Left renal cortex interstitium (tissue), 4 donors: ENCODE data around the gene NRN1. TPM values are rescaled to one million over a fixed set of nuclear protein-coding genes. Genes with fewer than 3 reads are reported as not detected.
"Not testable (repeated sequence)": the region's sequence is repeated elsewhere in the genome, so short reads cannot be mapped to it uniquely, and the experiment has no call there.

Experiments
- DNase-seq, 4 donors: peaks; one replicate each; pipeline ENCODE4 v3.0.0-alpha.2; 2013; ENCODE audit warnings: low read depth in 4 of 4, low spot score in 2 of 4, missing footprints in 1 of 4
- polyA plus RNA-seq, 4 donors: library from polyadenylated mRNA; unstranded; fragments of 120-200 nt; gene quantifications; one replicate each; pipeline ENCODE4 v1.2.1, GENCODE V29; 2013; ENCODE audit not compliant: insufficient read length in 4 of 4

Gene NRN1
- polyA plus RNA-seq, 4 donors = 3.5 to 9.9 (median 6.3) TPM

DNA sequence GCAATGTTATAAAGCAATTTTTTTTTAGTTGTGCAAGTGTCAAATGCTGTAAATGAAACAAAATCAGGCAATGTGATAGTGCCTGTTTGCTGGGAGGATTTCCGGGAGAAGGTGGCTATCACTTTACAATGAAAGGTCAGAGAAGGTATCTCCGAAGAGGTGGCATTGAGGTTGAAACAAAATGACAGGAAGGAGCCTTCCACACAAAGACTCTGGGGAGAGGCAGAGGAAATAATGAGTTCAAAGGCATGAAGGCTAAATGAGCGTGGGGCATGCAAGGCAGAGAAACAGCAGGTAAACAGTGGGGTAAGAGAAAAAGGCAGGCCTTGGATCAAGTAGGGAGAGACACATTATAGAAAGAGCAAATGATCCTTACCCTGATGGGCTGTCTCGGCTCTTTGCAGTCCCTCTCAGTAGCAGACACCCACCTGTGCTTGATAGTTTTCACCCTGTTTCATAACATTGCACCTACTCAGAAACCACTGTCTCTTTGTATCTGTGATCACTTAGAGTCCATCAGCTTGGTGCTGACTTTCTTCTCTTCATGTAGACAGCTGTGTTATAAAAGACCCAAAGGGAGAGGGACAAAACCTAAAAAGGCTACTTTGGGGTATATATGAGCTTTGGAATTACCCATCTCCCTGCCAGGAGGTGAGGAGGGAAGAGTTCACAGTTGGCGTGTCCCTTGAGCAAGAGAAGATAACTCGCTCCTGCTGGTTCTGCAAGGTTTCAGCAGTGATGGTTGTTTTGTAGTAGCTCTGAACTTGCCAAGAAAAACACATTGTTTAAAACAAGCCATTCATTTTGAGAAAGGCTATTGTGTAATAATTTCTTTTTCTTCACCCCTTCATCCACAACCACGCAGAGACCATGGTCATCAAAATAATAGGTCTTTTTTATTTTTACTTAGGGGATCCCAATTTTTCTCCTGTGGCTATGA, 22.3 kb downstream of the NRN1 start:
- DNase-seq = no peak

DNA sequence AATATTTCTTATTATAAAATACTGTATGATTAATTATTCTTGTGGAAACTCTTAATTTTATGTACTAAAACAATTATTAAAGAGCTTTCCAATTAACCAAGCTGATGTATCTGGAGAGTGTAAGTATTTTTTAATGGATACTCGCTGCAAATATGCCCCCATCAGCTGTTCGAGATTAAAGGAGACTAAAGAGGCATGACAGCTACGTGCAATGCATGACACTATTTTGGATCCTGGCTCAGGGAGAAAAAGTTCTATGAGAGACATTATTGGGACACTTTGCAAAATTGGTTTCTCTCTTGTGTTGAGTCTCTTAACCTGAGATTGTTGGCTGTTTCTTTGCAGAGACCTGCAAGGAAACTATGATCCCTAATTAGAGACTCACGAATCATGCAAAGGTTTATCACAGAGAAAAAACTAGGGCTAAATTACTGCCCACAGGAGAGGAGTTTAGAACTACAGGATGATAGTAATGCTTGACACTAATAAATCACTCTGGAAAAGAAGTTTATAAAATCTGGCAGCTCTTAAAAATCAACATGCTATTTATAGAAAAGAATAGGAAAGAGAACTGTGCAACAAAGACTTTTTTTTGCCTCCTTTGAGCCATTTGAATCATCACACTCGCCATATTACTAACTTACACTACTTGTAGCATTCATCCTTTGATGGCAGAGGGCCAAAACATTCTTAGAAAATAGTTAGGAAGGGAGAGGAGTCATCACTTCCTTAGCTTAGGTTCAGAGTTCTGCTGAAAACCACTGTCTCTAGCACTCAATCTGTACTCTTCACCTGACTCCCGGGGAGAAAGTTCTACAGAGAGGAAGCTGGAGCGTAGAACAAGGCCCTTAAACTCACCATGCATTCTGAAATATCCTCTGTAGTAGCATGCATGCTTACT, 25.3 kb downstream of the NRN1 start:
- no peak for DNase-seq

DNA sequence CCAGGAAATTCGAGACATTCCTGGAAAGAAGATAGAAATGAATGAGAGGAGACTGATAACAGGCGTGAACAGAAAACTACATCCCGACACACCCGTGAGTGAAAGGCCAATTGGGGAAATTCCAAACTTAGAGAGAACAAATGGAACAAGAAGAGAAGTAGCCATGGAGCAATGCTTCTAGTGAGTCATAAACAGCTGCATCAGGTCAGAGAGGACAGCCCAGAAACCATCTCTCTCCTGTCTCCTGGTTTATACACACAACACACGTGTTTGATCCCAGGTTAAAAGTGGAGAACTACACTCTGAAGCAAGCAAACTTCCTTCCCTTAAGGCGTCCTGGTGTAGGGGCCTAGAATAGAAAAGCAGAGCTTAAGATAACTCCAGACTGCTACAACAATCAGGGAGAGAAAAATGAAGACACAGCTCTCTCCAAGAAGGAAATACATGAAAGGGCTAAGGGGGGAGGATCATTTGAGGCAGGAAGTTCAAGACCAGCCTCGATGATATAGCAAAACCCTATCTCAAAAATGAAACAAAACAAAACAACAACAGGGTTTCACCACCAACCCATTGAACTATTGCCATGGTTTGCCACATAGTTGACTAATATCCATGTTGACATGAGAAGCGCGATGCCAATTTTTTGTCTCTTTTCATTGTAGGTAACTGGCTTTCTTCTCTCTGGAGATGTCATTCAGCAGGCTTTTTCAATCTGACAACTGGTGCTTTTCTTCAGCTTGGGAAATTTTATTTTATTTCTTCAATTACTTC, 26.9 kb downstream of the NRN1 start:
- DNase-seq = no peak

DNA sequence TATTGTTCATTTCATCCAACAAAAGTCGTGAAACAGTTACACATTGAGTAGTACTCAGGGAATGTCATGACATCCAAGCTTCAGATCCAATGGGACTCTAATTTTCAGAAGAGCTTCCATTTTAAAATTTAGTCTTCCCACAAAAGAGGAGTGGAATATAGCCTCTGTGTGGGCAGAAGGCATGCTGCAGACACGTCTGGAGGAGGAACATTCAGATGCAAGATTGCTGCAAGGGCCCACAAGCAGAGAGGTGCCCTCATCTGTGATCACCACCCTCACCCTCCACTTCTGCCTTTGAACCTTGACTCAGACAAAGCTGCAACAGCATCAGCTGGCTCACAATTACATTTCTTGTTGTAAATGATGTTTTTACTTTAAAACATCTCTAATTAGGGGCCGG, 29.9 kb downstream of the NRN1 start:
- no peak for DNase-seq

DNA sequence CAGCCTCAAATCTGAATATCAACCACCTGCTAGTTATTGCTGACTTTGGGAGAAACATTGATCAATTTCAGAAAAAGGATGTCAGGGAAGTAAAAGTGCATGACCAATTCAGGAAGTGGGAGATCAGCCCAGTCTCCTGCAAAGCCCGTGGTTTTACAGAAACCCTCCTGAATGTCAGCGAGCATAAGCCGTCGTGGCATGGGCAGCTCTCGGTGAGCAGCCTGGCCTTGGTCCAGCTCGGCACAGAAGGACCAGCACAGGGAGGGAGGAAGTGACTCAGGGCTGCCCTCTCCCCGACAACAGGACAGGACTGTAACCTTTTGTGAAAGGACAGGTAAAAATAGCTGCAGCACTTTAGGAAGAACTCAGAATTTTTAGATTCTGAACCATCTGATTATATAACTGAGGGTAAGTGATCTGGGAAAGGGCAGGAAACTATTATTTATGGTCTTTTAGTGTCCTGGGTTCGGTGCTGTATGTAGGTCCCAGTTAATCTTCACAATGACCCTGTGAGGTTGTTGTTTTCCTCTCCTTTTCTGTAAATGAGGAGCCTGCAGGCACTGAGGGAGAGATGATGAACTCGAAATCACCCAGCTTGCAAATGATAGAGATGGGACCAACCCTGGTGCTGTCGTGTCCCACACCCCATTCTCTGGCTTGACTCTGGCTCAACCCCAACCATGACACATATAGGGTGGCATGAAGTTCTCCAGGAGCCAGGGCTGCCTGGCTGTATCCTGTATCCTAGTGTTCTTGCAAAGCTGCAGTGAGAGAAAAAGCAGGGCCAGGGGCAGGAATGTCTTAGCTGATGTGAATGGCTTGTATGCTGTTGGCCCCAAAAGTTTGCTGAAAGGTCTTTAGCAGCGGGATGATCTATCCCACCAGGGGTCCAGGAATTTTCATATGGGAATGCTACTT, 37.6 kb downstream of the NRN1 start:
- DNase-seq = no peak

DNA sequence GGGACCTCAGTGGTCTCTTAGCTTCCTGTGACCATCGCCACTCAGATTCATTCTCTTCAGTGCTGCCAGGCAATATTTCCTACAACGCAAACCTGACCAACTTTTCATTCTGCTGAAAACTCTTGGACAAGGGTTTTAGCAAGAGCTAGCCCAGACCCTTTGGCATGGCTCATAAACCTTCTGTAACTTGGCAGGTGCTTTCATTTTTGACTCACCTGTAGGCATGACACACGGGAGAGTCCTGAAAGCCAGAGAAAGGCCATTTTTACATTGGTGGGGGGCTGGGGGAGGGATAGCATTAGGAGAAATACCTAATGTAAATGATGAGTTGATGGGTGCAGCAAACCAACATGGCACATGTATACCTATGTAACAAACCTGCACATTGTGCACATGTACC, 38.7 kb downstream of the NRN1 start:
- not testable (repeated sequence) for DNase-seq

DNA sequence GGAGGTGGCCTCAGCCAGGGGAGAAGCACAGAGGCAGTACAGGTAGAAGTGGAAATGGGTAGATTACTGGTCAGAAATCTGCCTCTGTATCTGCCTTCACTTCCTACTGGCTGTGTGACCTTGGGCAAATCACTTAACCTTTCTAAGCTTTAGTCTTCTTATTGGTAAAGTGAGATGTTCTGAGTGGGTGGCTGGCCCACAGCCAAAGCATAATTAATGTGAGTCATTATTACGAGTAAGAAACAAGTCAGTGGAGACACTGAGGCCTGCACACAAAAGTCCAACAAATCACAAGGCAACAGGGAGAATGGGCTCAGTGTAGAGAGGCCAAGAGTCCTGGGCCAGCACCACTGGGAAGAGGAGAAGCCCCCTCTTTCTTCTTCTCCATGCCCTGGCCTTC, 39.1 kb downstream of the NRN1 start:
- no peak for DNase-seq

DNA sequence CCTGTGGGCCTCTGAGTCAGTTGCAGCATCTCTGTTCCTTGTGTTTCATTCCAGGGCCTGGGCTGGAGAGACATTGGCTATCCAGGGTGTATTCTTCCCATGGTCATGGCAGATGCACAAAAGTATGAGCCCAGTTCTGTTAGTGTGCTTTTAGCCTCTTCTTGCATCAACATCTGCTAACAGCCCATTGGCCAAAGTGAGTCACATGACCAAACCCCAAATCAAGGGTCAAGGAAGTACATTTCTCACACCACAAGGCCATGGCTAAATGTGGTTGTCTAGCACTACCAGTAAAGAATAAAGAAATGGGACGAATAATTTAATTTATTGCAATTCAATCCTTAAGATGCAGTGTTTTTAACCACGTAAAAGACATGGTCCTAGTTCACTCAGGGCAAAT, 43.9 kb downstream of the NRN1 start:
- DNase-seq = no peak

DNA sequence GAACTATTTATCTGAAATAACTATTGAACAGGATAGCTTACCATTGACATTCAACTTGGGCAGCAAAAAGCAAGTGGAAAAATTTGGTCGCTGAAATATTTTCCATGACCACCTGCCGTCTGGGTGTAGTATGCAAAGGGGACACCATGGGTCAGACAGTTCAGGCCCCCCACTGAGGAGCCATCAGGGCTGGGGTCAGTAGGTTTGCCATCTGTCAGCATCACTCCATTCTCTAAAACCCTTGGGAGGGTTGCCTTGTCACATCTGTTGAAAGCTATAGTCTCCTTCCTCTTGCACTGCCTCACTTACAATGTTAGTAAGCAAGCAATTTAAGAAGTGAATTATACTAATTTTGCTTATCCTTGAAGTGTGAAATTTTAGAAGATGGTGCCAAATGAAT, 44.9 kb downstream of the NRN1 start:
- no peak for DNase-seq

DNA sequence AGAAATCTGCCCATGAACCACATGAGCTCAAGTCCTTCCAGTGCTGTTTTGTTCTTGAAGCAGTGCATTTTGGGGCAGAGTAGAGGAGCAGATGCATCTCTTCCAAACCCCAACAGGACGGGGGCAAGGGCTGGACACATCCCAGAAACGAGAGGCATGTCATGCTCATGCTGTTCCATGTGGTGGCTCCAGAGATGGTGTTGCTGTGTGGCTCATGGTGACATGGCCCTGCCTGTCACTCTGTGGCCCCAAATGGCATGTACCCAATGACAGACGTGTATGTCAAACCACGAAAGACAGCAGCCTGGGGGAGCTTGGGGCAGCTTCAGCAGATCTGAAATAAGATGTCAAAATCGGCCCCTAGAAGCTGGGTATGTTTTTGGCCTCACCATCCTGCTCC, 46.3 kb downstream of the NRN1 start:
- DNase-seq = no peak

DNA sequence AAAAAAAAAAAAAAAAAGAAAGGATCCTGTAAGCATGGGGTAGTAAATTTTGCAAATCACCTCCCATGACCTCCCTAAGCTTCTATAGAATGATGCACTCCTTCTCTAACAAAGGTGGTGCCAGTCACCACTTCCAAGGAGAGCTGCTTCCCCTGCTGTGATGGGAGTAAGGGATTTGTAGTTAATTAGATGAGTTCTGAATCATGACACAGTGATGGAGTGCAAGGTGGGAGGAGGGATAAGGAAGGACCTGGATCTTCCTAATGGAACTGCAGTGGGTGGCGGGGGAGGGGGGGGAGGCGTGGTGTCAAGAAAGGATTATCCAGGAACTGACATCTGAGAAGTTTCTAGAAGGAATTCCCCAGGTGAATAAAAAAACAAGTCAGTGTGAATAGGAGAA, 47.8 kb downstream of the NRN1 start:
- DNase-seq = no peak

DNA sequence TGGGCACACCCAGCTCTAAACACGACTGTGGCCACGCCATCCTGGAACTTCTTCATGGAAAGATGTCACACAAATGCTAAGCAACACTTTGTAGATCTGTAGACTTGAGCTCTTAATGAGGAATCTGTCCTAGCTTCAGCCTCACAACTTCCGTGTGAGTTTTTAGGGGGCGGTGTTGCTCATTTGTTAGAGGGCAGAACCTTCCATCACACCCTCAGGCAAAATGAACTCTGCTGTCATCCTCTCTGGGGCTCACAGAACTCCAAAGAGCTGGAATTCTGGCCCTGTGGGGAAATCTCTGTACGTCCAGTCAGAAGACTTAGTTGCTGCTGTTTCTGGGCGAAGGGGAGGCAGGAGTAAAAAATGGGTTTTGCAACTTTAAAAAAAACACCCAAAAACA, 49.8 kb downstream of the NRN1 start:
- DNase-seq = no peak

DNA sequence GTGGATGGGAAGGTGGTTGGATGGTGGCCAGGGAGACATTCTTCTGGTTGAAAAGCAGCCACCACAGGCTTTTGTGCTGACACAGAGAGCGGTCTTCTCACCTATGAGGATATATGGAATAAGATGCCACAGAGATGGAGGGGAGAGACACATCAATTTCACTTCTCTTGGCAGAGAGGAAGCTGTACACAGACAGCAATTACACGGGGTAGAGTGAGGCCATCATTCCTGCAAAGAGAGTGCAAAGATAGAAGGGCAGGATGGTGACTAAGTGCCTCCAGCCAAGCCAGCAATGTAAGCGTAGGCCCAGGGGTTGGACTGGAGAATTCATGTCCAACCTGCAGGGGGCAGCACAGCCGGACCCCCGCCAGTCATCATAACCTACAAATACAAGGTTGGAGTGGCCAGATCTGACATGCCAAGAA, 56.4 kb downstream of the NRN1 start:
- DNase-seq = no peak
